ENCODE measurements around the gene IGFL1. TPM values are rescaled to one million over a fixed set of nuclear protein-coding genes. Genes with fewer than 3 reads are reported as not detected.

Gene IGFL1
- total RNA-seq, 2 experiments from 2014 or later = not detected

- no peaks in the 10 kb centered on the region for H3K79me2 ChIP-seq (ENCODE audit: insufficient read depth, low read depth, low read length)
- ChIA-PET CTCF (ENCODE audit: unreplicated experiment) (no interaction called here), POLR2A (no interaction called here)
- BruUV-seq (replicated peaks) = no TSS peak
- intact Hi-C loops (cut with micrococcal nuclease; ENCODE audit: unreplicated experiment) = no loop called here
- no peak overlapping the region for H3K4me3 ChIP-seq (ENCODE audit: low read depth, low read length, poor library complexity, severe bottlenecking)
- no peaks in the 10 kb centered on the region for H3K36me3 ChIP-seq (ENCODE audit: insufficient read depth, low read length)
- TF ChIP-seq EZH2phosphoT487 (IDR thresholded peaks at IDR 0.05; ENCODE audit: borderline replicate concordance, low read depth, low read length) (no peak), CTCF (conservative IDR thresholded peaks at IDR 0.05; ENCODE audit: low read length) (no peak)
- no peak overlapping the region for H3K4me2 ChIP-seq (ENCODE audit: low read length)
- H4K20me1 ChIP-seq (ENCODE audit: insufficient read depth, low read length) = no peaks in the 10 kb centered on the region
- no peaks in the 10 kb centered on the region for H3K4me1 ChIP-seq (ENCODE audit: insufficient read depth, low read length, poor library complexity, severe bottlenecking)
- no peaks in the 10 kb centered on the region for H3K9me3 ChIP-seq (ENCODE audit: low read length)
- H2AFZ ChIP-seq (ENCODE audit: low read length) = no peak overlapping the region
- no peak overlapping the region for H3K27ac ChIP-seq (ENCODE audit: low read depth, low read length, poor library complexity, severe bottlenecking)
- no peak for DNase-seq (ENCODE audit: low spot score)
- H3K9me2 ChIP-seq (ENCODE audit: insufficient read depth, low read length) = no peaks in the 10 kb centered on the region
Observed at GRCh38 chr19:46225558-46226004, 4.0 kb upstream of the IGFL1 start.

- Histone ChIP-seq H3K4me3 (ENCODE audit: low read depth, low read length, poor library complexity, severe bottlenecking) (no peak overlapping the region), H2AFZ (ENCODE audit: low read length) (no peak overlapping the region), H3K9me3 (ENCODE audit: low read length) (no peaks in the 10 kb centered on the region), H3K36me3 (ENCODE audit: insufficient read depth, low read length) (no peaks in the 10 kb centered on the region), H3K79me2 (ENCODE audit: insufficient read depth, low read depth, low read length) (no peaks in the 10 kb centered on the region), H3K27ac (ENCODE audit: low read depth, low read length, poor library complexity, severe bottlenecking) (no peak overlapping the region), H3K4me2 (ENCODE audit: low read length) (no peak overlapping the region), H4K20me1 (ENCODE audit: insufficient read depth, low read length) (no peaks in the 10 kb centered on the region), H3K4me1 (ENCODE audit: insufficient read depth, low read length, poor library complexity, severe bottlenecking) (no peaks in the 10 kb centered on the region), H3K9me2 (ENCODE audit: insufficient read depth, low read length) (no peaks in the 10 kb centered on the region)
- ChIA-PET POLR2A (no interaction called here), CTCF (ENCODE audit: unreplicated experiment) (no interaction called here)
- no peak for DNase-seq (ENCODE audit: low spot score)
- intact Hi-C loops (cut with micrococcal nuclease; ENCODE audit: unreplicated experiment) = no loop called here
- TF ChIP-seq CTCF (conservative IDR thresholded peaks at IDR 0.05; ENCODE audit: low read length) (no peak), EZH2phosphoT487 (IDR thresholded peaks at IDR 0.05; ENCODE audit: borderline replicate concordance, low read depth, low read length) (no peak)
- no TSS peak for BruUV-seq (replicated peaks)
Observed at GRCh38 chr19:46226438-46226973, 3.0 kb upstream of the IGFL1 start.

GRCh38 chr19:46232029-46232428, 2.5 kb downstream of the IGFL1 start:
- Histone ChIP-seq H4K20me1 (ENCODE audit: insufficient read depth, low read length) (no peaks in the 10 kb centered on the region), H3K4me1 (ENCODE audit: insufficient read depth, low read length, poor library complexity, severe bottlenecking) (no peaks in the 10 kb centered on the region), H3K36me3 (ENCODE audit: insufficient read depth, low read length) (no peaks in the 10 kb centered on the region), H3K9me3 (ENCODE audit: low read length) (no peaks in the 10 kb centered on the region), H3K79me2 (ENCODE audit: insufficient read depth, low read depth, low read length) (no peaks in the 10 kb centered on the region), H3K27ac (ENCODE audit: low read depth, low read length, poor library complexity, severe bottlenecking) (no peak overlapping the region), H3K4me3 (ENCODE audit: low read depth, low read length, poor library complexity, severe bottlenecking) (no peak overlapping the region), H3K4me2 (ENCODE audit: low read length) (no peak overlapping the region), H3K9me2 (ENCODE audit: insufficient read depth, low read length) (no peaks in the 10 kb centered on the region), H2AFZ (ENCODE audit: low read length) (no peak overlapping the region)
- no TSS peak for BruUV-seq (replicated peaks)
- CTCF ChIA-PET (ENCODE audit: unreplicated experiment) = no interaction called here
- intact Hi-C loops (cut with micrococcal nuclease; ENCODE audit: unreplicated experiment) = no loop called here
- TF ChIP-seq CTCF (conservative IDR thresholded peaks at IDR 0.05; ENCODE audit: low read length) (no peak), EZH2phosphoT487 (IDR thresholded peaks at IDR 0.05; ENCODE audit: borderline replicate concordance, low read depth, low read length) (no peak)
- POLR2A ChIA-PET = no interaction called here
- DNase-seq (ENCODE audit: low spot score) = no peak

All from OCI-LY7 (cell line).